HEK293 (cell line): ENCODE data around the gene TIMP4.
A peak's percentile ranks its signal among the peaks of the same experiment; 100 is the strongest.

Experiments
- CTCF ChIA-PET: fragments of 350-600 bp; formaldehyde crosslinking; extraction: SDS; loops from one replicate; lab custom pipeline; 2021; ENCODE audit warnings: antibody characterized with exemption; lab: Yijun Ruan, JAX
- POLR2A ChIA-PET: fragments of 300-600 bp; formaldehyde crosslinking; extraction: SDS; loops from one replicate; lab custom pipeline; 2020; ENCODE audit warnings: antibody characterized with exemption, inconsistent platforms; lab: Yijun Ruan, JAX
- H3K27ac ChIP-seq: fragments of 200-500 bp; sonication (Bioruptor generic); 2 replicates; pipeline ENCODE4 v1.5.1; 2014; ENCODE audit warnings: low read depth, low read length, control low read depth, inconsistent platforms; ENCODE audit errors: extremely low read depth
- H3K36me3 ChIP-seq, 2 experiments: fragments of 200-500 bp in 1 of 2; sonication (Bioruptor generic) in 1 of 2; 1 replicate in 1 of 2; 2 replicates in 1 of 2; pipeline ENCODE4 v1.5.1; 2014 to 2017; ENCODE audit warnings: inconsistent platforms in 2 of 2, low read length in 2 of 2; ENCODE audit not compliant: control insufficient read depth in 2 of 2, insufficient read depth in 1 of 2
- H3K4me1 ChIP-seq: fragments of 200-500 bp; sonication (Bioruptor generic); 2 replicates; pipeline ENCODE4 v1.5.1; 2014; ENCODE audit warnings: mild to moderate bottlenecking, low read length, inconsistent platforms; ENCODE audit not compliant: control insufficient read depth, insufficient read depth
- H3K4me3 ChIP-seq: 2 replicates; pipeline ENCODE4 v1.5.1; 2011; ENCODE audit warnings: low read depth, mild to moderate bottlenecking, control low read depth, low read length, moderate library complexity
- H3K9me3 ChIP-seq: fragments of 200-500 bp; sonication (Bioruptor generic); 2 replicates; pipeline ENCODE4 v1.5.1; 2014; ENCODE audit warnings: low read depth, low read length, inconsistent platforms; ENCODE audit not compliant: control insufficient read depth, insufficient read depth
- TCF7L2 ChIP-seq: IDR thresholded peaks from 2 replicates; pipeline ENCODE4 v1.6.1; 2011; ENCODE audit warnings: low read depth, mild to moderate bottlenecking, inconsistent platforms, low read length, moderate library complexity, borderline replicate concordance
- TRIM28 ChIP-seq: IDR thresholded peaks from 2 replicates; pipeline ENCODE4 v1.6.1; 2011; ENCODE audit warnings: low read length, control low read depth, borderline replicate concordance
- WT1 ChIP-seq: fragments of 450-650 bp; formaldehyde crosslinking; IDR thresholded peaks from 2 replicates; pipeline ENCODE4 v1.5.1; 2016; ENCODE audit warnings: missing biosample characterization, missing genetic modification characterization
- ZIC2 ChIP-seq: fragments of 450-650 bp; formaldehyde crosslinking; IDR thresholded peaks from 2 replicates; pipeline ENCODE4 v1.5.1; 2016; ENCODE audit warnings: missing biosample characterization, missing genetic modification characterization
- ZNF146 ChIP-seq: fragments of 450-650 bp; formaldehyde crosslinking; IDR thresholded peaks from 2 replicates; pipeline ENCODE4 v1.5.1; 2016; ENCODE audit warnings: missing biosample characterization, missing genetic modification characterization
- ZNF23 ChIP-seq: fragments of 450-650 bp; formaldehyde crosslinking; IDR thresholded peaks from 2 replicates; pipeline ENCODE4 v1.5.1; 2016; ENCODE audit warnings: missing biosample characterization, missing genetic modification characterization, borderline replicate concordance
- ZNF274 ChIP-seq, 2 experiments: fragments of 200-500 bp in 1 of 2; fragments of 450-650 bp in 1 of 2; sonication (Bioruptor generic) in 1 of 2; formaldehyde crosslinking in 1 of 2; IDR thresholded peaks; 2 replicates each; pipeline versions ENCODE4 v1.5.1 to v1.6.1; 2014 to 2016; ENCODE audit warnings: borderline replicate concordance in 1 of 2, inconsistent platforms in 1 of 2, low read length in 1 of 2, missing biosample characterization in 1 of 2, missing genetic modification characterization in 1 of 2
- ZNF416 ChIP-seq: fragments of 450-650 bp; formaldehyde crosslinking; IDR thresholded peaks from 2 replicates; pipeline ENCODE4 v1.5.1; 2016; ENCODE audit warnings: missing biosample characterization, missing genetic modification characterization
- ZNF473 ChIP-seq: fragments of 450-650 bp; formaldehyde crosslinking; IDR thresholded peaks from 2 replicates; pipeline ENCODE4 v1.5.1; 2017; ENCODE audit warnings: missing biosample characterization, missing genetic modification characterization
- ZNF521 ChIP-seq: fragments of 450-650 bp; formaldehyde crosslinking; IDR thresholded peaks from 2 replicates; pipeline ENCODE4 v1.5.1; 2017; ENCODE audit warnings: missing biosample characterization, mild to moderate bottlenecking, missing genetic modification characterization
- ZNF654 ChIP-seq: fragments of 450-650 bp; formaldehyde crosslinking; IDR thresholded peaks from 2 replicates; pipeline ENCODE4 v1.5.1; 2016; ENCODE audit warnings: low read depth, missing biosample characterization, missing genetic modification characterization
- ZNF658 ChIP-seq: fragments of 450-650 bp; formaldehyde crosslinking; IDR thresholded peaks from 2 replicates; pipeline ENCODE4; 2016; ENCODE audit warnings: missing biosample characterization, missing genetic modification characterization
- ZNF785 ChIP-seq: fragments of 450-650 bp; formaldehyde crosslinking; IDR thresholded peaks from 2 replicates; pipeline ENCODE4 v1.5.1; 2016; ENCODE audit warnings: missing biosample characterization, missing genetic modification characterization
- TF ChIP-seq, protein P1 (sequence below): fragments of 450-650 bp; formaldehyde crosslinking; optimal IDR thresholded peaks from 2 replicates; pipeline ENCODE3; 2016; ENCODE audit warnings: missing biosample characterization, mild to moderate bottlenecking, missing genetic modification characterization
- TF ChIP-seq, protein P2 (sequence below): fragments of 450-650 bp; formaldehyde crosslinking; IDR thresholded peaks from 2 replicates; pipeline ENCODE4 v1.5.1; 2016; ENCODE audit warnings: missing biosample characterization, missing genetic modification characterization
- TF ChIP-seq, protein P3 (sequence below): fragments of 450-650 bp; formaldehyde crosslinking; IDR thresholded peaks from 2 replicates; pipeline ENCODE4 v1.5.1; 2016; ENCODE audit warnings: missing biosample characterization, missing genetic modification characterization, low read depth

TIMP4 gene

DNA sequence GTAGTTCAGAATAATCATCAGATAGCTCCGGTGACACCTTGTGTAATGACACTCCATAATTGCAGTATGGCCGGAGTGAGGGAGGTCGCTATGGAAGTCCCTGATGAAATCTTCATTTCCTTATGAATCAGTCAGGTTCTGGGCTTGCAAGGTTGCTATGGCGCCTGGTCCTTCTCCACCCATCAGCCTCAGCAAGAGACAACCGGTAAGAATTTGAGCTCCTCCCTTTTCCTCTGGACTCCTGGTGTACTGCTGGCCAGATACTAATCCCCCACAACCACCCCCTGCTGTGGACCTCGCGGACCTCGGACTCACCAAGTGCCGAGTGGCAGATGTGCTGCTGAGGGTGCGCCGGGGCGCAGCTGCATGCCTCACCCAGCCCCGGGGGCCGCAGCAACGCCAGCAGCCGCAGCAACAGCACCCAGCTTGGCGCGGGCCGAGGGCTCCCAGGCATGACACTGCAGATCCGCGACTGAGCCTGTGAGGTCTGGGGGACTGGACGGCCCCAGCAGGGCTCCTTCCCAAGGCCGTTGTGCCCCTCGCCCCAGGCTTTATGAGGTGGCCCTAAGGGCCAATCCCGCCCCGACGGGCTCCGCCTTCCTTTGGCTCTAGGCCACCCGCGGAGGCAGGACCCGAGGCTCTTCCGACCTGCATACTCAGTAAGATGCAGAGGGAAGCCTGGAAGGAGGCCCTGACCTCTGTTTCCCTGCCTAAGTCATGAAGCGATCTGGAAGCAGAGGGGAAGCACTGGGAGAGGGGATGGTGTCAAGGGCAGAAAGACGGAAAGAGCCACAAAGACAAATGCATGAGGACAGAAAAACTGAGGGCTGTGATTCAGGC is at the start of gene TIMP4:
Gene TIMP4 (minus strand): TSS at position 526 of the 840 bp plus-strand sequence. CDS start 72 bp downstream, at position 454.
- H3K36me3 ChIP-seq = peaks cover under 1 to 6% of the 10 kb centered on the region in 2 experiments; a peak in 2 of 3 replicates
- POLR2A ChIA-PET = no interaction called here
- peak; percentile 49; the same call in 1 of the 2 replicates for TF ChIP-seq ZIC2 (tag by site-specific recombination)
- TF ChIP-seq ZNF23 (tag by site-specific recombination) = no peak
- no peak for TF ChIP-seq ZNF473 (tag by site-specific recombination)
- TF ChIP-seq, all 188 proteins: peak for 1
- Histone ChIP-seq H3K4me1 (no peaks in the 10 kb centered on the region; the same call in 1 of the 2 replicates), H3K9me3 (no peaks in the 10 kb centered on the region), H3K27ac (no peak within 1 kb of the TSS), H3K4me3 (no peak within 1 kb of the TSS)
- CTCF ChIA-PET = interaction anchor here (0.6 to 1.0 kb wide), 3 partner anchors 17 to 30 kb away, joined by 3 to 4 read pairs (median 3); no protein-coding TSS in a partner anchor

DNA sequence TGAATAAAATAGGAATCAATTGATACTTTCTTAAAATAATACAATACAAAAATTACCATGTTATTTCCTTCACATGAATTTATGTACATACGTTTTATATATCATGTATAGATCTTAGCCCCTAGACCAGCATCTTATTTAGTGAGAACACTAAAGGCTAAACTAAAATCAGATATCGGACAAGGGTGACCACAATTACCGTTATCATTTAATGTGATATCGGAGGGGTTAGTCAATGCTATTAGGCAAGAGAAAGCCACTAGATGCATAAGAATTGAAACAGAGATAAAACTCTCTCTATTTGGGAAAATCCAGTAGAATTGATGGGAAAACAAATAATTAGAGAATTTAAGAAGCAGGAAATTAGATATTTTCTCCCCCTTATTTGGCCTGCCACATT is 46.5 kb upstream of the TIMP4 start:
- TF ChIP-seq ZNF654 = no peak
- no peak for TF ChIP-seq TCF7L2
- no peak for TF ChIP-seq ZNF658 (tag by site-specific recombination)
- TF ChIP-seq, protein P1, sequence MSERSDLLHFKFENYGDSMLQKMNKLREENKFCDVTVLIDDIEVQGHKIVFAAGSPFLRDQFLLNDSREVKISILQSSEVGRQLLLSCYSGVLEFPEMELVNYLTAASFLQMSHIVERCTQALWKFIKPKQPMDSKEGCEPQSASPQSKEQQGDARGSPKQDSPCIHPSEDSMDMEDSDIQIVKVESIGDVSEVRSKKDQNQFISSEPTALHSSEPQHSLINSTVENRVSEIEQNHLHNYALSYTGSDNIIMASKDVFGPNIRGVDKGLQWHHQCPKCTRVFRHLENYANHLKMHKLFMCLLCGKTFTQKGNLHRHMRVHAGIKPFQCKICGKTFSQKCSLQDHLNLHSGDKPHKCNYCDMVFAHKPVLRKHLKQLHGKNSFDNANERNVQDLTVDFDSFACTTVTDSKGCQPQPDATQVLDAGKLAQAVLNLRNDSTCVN = no peak
- TF ChIP-seq, protein P2, sequence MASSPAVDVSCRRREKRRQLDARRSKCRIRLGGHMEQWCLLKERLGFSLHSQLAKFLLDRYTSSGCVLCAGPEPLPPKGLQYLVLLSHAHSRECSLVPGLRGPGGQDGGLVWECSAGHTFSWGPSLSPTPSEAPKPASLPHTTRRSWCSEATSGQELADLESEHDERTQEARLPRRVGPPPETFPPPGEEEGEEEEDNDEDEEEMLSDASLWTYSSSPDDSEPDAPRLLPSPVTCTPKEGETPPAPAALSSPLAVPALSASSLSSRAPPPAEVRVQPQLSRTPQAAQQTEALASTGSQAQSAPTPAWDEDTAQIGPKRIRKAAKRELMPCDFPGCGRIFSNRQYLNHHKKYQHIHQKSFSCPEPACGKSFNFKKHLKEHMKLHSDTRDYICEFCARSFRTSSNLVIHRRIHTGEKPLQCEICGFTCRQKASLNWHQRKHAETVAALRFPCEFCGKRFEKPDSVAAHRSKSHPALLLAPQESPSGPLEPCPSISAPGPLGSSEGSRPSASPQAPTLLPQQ (tag by site-specific recombination) = no peak
- no peak for TF ChIP-seq WT1 (tag by site-specific recombination)
- TF ChIP-seq, protein P3, sequence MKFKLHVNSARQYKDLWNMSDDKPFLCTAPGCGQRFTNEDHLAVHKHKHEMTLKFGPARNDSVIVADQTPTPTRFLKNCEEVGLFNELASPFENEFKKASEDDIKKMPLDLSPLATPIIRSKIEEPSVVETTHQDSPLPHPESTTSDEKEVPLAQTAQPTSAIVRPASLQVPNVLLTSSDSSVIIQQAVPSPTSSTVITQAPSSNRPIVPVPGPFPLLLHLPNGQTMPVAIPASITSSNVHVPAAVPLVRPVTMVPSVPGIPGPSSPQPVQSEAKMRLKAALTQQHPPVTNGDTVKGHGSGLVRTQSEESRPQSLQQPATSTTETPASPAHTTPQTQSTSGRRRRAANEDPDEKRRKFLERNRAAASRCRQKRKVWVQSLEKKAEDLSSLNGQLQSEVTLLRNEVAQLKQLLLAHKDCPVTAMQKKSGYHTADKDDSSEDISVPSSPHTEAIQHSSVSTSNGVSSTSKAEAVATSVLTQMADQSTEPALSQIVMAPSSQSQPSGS (tag by site-specific recombination) = no peak
- no peak for TF ChIP-seq ZNF274 (IDR thresholded peaks at IDR 0.05; ENCODE audit: low read length)
- no peak for TF ChIP-seq ZNF274 (tag by site-specific recombination; IDR thresholded peaks at IDR 0.05; ENCODE audit: borderline replicate concordance)
- no peak for TF ChIP-seq ZNF521
- TF ChIP-seq ZNF785 = no peak
- TF ChIP-seq ZNF416 (tag by site-specific recombination) = no peak
- H3K27ac ChIP-seq = no peak overlapping the region
- H3K36me3 ChIP-seq = peaks cover 0 to 2% of the 10 kb centered on the region in 2 experiments; a peak in 2 of 3 replicates
- CTCF ChIA-PET = no interaction called here
- no peaks in the 10 kb centered on the region for H3K4me1 ChIP-seq
- no peaks in the 10 kb centered on the region for H3K9me3 ChIP-seq
- POLR2A ChIA-PET = no interaction called here
- H3K4me3 ChIP-seq = no peak overlapping the region

DNA sequence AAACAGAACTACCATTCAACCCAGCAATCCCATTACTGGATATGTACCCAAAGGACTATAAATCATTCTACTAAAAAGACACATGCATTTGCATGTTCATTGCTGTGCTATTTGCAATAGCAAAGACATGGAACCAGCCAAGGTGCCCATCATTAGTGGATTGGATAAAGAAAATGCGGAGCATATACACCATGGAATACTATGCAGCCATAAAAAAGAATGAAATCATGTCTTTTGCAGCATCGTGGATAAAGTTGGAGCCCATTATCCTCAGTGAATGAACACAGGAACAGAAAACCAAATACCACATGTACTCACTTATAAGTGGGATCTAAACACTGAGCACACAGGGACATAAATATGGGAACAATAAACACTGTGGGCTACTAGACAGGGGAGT is 43.1 kb upstream of the TIMP4 start:
- Histone ChIP-seq H3K27ac (no peak overlapping the region), H3K4me3 (no peak overlapping the region), H3K9me3 (no peaks in the 10 kb centered on the region), H3K4me1 (no peaks in the 10 kb centered on the region), H3K36me3 (no peaks in the 10 kb centered on the region)
- POLR2A ChIA-PET = no interaction called here
- peak; percentile 90 for TF ChIP-seq ZNF146
- no peak for TF ChIP-seq TRIM28
- CTCF ChIA-PET = no interaction called here
